Cerebellar cortex (tissue), 1 donor: Measurements from ENCODE around the gene LIX1.
A peak's percentile ranks its signal among the peaks of the same experiment; 100 is the strongest.

ENCODE experiments used
- DNase-seq: peaks from one replicate; pipeline ENCODE4 v3.0.0-alpha.2; 2015; ENCODE audit warnings: low spot score

LIX1 gene

DNA sequence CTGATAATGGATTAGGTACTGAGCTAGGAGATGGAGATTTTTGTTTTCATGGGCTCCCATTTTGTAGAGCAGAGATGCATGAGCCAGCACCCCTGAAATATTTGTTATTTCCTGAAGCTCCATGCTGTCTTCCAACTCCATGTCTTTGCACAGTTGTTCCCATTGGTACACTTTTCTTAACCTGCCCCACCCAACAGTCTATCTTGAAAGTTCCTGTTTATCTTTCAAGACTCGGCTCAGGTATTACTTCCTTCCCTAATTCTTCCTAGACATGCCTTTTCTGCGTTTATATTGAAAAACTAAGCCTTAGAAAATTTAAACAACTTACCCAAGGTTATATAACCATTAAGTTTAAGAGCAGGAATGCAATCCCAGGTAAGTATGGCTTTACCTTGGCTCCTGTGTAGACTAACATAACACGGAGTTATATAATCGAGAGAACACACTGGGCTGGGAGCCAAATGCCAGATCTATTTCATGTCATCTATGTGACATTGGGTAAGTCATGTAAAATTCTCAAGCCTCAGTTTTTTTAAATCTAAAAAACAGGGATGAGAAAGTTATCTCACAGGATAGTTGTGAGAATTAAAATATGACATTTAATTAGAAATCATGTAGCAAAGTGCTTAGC, 67.4 kb downstream of the LIX1 start:
- DNase-seq, result no peak

DNA sequence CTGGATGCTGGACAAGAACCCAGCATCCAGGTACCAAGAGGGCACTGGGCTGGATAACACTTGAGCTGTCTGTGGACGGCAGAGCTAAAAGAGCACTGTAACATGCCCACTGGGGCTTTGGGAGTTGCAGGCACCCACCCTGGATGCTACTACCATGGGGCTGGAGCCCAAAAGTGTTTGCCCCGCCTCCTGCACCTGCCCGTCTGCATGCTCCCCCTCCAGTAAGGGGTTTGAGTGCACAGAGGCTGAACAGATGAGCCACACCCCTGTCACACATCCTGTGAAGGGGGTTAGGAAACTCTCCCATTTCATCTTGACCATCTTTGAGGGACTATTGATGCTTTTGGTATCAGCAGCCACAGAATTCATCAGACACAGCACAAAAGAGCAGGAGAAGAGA, 69.0 kb downstream of the LIX1 start:
- no peak for DNase-seq

DNA sequence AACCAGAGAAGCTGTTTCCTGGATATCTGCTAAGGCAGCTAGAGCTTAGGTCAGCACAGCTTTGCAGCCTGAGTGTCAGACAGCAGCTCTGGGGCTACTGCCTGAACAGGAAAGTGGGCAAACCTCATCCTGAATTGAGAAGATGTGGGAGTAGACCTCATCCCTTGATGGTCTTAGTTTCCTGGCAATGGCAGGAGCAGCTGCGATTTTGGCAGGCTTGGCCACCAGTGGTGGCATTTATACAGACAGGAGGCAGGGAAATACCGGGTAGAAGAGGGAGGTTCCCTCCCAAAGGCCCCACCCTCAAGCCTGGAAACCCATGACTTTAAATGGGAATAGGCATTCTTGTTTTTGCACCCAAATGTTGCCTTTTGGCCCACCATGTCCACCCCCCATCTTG, 69.7 kb downstream of the LIX1 start:
- DNase-seq, result no peak

DNA sequence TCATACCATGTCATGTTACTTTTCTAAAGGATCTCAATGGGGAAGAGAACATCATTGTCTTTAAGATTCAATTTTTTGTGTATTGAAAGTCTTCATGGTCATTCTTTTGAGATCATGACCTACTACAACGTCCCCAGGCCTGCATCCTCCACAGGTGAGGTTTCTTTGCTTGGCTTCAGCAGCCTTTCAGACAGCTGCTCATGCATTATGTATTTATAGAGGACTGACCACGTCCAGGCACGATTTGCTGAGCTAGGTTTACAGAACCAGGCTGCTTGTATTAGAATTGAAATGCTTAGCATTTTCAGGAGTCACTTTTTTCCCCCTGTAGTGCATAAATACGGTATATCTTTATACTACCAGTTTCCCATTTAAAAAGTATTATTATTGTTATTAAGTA, 70.4 kb downstream of the LIX1 start:
- DNase-seq, result no peak

DNA sequence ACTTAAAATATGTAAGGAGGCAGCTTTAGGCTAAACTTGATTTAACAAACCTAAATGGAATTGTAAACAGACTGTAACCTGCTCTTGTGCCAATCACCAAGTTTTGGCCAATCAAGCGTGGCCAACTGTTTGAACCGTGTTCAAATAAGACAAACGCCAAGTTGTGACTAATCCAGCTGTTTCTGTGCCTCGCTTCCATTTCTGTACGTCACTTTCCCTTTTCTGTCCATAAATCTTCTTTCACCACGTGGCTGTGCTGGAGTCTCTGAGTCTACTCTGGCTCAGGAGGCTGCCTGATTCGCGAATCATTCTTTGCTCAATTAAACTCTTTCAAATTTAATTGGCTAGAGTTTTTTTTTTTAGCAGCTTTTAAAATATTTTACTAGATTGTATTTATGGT, 71.3 kb downstream of the LIX1 start:
- no peak for DNase-seq

DNA sequence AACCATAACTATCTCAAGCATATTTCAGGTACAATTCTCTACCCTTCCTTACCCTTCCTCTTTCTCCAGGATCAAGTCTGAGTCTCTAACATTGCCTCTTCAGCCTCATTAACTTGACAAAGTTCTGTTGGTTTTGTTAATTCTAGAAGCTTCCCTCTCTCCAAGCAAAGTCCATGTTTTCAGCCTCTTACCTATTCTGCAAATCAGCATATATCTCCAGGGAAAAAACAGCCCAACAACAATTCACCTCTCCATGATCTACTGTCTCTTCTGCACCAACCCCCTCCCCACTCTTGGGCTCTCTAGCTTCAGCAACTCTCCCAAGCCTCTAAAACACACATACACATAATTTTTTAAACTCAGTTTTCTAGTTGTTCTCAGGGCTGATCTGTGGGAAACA, 72.2 kb downstream of the LIX1 start:
- DNase-seq, result no peak

DNA sequence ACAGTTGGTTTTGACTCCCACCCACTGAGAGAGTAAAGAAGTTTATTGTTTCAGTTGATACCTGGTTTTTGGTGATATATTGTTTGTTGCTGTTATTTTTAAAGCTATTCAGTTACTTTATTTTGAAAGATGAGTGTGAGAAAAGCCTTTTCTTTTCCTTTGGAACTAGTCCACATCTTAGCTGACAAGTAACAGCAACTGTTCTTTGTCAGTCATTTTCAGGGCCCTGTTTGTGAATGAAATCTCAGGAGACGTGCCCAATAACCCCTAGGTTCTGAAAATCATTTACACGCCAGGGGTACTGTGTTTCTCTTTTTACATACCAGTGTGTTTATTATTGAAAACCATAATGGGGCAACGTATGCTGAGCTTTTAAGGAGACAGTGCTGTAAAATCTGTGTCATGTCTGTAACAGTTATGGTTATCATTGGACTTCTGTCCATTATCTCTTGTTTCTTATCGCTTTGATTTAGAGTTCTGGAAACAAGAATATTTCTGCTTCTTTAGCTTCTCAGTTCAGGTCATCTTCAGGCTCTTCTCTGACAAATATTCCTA, 75.0 kb downstream of the LIX1 start:
- DNase-seq, result no peak

DNA sequence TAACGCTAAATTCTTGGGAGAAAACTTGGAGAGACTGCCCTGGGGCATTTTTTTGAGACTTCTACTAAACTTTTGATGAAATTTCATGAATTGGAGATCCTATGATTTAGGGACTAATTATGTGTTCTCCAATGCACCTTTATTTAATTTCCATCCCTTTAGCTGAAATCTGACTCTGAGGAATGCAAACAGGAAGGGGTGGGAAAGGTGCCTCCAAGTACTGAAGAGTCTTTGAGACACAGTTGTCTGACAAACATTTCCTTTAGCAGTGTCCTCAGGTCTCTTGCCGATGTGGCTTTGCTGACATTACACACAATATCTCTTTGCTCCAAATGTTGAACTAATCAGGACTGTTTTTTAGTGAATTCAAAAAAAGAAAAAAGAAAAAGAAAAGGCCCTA, 76.9 kb downstream of the LIX1 start:
- no peak for DNase-seq

DNA sequence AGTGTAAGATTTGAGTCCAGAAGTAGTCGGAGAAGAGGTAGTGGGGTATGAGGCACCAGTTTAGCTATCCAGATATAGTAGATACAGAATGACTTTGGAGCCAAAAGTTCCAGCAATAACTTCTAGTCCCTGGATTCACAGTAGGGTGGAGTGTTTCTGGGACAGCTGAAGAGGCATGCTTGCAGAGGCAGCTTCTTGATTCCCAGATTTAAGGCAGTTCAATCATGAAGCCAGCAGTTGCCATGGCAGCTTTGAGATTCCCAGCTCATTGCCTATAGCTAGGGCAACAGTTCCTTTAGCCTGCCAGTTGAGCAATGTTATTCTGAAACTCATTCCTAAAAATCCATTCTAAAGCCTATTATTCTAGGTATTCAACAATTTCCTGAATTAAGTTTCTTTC, 79.2 kb downstream of the LIX1 start:
- no peak for DNase-seq

DNA sequence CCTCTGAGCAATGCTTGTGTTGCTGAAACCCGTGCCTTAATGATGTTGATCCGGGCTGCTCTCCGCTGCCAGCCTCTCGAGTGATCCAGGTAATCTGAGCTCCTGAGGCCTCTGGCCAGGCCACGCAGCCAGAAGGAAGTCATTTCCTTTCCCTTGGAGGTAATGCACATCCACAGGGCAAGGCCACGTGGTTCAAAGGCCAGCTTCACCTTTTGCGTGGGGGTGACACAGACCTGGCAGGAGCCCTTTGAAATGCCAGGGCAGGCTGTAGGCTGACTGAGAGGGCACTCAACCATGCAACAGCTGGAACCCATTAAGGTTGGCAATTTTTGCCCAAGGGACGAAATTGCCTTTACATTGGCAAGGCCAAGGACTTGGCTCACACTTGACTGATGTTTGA, 80.4 kb downstream of the LIX1 start:
- no peak for DNase-seq

DNA sequence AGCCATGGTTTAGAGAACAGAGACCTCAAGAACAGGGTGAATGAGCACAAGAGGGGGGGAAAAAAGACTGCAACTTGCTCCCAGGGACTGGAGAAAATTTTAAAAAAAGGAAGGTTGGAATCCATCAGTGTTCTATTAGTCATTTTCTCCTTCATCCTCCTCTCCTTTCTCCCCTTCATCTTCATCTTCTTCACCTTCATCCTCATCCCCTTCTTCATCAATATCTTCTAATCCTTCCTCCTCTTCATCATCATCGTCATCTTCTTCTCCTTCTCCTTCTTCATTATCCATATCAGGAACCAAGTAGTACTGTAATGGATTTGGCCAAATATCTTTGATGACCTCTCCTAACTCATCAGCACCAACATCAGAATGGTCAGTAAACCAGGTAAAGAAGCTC, 86.1 kb downstream of the LIX1 start:
- no peak for DNase-seq

DNA sequence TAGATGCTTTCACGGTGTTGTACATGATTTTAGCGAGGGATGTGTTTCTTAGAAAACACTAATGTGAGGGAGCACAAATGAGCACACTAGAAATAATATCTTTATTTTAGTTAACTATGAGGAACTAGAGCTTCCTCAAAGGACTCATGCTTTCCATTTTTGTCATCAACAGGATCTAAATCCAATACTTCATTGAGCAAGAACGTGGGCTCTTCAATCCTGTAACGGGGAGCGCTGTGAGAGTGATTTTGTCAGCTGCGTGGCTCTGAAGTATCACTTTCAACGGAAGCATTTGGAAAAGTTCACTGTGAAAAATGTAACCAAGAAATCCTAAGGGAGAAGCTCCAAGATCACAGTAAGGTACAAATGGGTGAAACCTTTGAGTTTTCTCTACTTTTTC, 93.2 kb downstream of the LIX1 start:
- no peak for DNase-seq

DNA sequence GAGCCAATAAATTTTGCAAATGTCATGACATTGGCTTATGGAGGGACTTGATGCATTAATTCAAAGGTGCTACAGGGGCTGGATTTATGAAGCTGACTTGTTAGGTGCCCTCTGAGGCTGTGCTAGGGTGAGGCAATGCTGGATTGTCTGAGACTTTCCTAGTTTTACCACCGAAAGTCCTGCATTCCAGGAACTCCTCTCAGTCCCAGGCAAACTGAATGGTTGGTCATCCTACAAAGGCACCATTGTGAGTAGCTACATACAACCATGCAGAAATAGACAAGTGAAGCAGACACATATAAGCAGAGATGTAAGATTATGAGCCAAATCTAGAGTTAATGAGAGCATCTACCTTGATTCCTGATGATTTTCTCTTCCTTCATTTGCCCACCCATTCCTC, 95.3 kb downstream of the LIX1 start:
- no peak for DNase-seq

DNA sequence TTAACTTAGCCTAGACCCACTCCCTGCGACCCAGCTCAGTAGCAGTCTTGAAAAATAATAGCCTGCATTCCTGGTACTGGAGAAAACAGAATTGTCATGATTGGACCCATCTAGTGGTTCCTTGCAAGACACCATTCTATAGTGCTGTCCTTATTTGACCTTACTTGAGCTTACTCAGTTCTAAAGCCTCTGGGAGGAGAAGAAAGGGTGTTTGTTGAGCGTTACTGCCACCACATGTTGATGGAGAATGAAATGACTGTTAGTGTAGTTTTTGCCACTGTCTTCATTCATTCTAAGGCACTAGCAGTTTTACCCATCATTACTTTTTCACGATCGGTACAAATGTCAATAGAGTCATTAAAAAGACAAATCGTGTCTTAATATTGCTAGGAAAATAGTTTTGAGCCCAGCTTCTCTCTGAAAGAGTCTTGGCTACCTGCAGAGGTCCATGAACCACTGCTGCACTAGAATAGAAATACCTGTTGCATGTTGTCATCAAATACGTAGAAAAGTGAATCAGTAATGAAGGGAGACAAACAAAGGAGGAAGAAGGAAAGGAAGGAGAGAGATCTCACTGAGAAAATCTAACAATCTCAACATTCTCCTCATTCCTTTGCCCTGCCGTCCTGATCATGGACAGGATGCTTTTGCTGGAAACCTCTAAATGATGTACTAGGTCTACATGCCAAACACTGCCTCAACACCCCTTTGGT, 96.0 kb downstream of the LIX1 start:
- no peak for DNase-seq

DNA sequence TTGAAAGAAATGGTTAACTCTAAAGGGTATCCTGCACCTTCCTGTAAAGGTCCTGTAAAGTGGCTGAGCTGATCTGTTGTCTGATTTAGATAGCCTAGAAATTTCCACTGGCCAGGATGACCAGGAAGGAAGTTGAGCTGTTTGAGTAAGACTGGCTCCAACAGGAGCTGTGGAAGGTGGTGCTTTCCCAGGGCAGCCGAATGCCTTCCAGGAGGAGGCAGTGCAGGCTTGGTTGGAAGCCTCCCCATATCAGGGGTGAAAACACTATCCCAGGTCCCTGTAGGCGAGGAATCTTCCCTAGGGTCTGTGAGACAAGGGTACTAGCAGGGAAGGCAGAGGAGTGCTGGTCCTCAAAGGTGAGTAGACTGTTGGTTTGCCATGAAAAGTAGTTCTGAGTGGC, 98.4 kb downstream of the LIX1 start:
- DNase-seq, result peak; percentile 35

DNA sequence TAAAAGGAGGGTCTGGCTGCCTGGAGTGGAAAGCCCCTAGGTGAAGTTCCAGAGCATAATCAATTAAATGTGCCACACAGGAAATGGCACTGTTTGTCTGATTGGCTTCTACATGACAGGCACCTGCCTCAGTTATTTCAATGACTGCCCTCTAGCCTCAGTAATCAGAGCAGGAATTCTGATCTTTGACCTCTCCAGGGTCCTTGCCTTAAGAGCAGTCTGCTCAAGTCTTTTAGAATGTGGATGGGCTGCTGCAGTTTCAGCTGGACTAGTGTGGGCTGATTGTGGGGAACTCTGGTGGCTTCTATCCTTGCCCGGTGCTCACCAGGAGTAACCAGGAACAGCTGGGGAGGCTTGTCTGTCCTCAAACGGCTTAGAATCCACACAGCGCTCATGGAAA, 98.9 kb downstream of the LIX1 start:
- peak; percentile 13 for DNase-seq

DNA sequence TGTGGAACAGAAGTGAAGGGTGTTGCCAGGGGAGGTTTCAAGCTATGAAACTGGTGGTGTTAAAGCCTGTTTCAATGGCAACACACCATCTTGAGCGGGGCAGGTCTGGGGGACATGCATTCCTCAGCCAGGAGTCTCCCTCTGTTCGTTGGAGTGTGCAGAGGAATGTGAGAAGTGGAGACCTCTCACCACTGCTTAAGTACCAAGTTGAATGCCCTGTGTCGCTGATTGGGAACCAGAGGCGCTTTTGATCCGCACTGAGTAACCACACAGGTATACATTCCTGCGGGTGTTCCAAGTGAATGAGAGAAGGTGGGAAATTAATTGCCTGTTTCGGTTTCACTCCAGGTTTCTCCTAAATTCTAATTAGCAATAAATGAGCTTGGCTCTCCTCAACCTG, 99.4 kb downstream of the LIX1 start:
- peak; percentile 19 for DNase-seq
